Muscle of back (tissue), 11 donors: ENCODE measurements around the gene TTLL6. TPM values are rescaled to one million over a fixed set of nuclear protein-coding genes. Genes with fewer than 3 reads are reported as not detected.
"Not testable (repeated sequence)": the region's sequence is repeated elsewhere in the genome, so short reads cannot be mapped to it uniquely, and the experiment has no call there.

Source experiments
- DNase-seq, 3 donors: peaks; one replicate each; pipeline versions ENCODE4 v3.0.0 to v3.0.0-alpha.2; 2013
- polyA plus RNA-seq, 10 donors: library from polyadenylated mRNA; unstranded; fragments of 120-200 nt; gene quantifications; one replicate each; pipeline ENCODE4 v1.2.1, GENCODE V29; 2013; ENCODE audit not compliant: insufficient read length in 10 of 10

Gene TTLL6
- polyA plus RNA-seq, 10 donors, result 0.22 TPM; not detected in 9

DNA sequence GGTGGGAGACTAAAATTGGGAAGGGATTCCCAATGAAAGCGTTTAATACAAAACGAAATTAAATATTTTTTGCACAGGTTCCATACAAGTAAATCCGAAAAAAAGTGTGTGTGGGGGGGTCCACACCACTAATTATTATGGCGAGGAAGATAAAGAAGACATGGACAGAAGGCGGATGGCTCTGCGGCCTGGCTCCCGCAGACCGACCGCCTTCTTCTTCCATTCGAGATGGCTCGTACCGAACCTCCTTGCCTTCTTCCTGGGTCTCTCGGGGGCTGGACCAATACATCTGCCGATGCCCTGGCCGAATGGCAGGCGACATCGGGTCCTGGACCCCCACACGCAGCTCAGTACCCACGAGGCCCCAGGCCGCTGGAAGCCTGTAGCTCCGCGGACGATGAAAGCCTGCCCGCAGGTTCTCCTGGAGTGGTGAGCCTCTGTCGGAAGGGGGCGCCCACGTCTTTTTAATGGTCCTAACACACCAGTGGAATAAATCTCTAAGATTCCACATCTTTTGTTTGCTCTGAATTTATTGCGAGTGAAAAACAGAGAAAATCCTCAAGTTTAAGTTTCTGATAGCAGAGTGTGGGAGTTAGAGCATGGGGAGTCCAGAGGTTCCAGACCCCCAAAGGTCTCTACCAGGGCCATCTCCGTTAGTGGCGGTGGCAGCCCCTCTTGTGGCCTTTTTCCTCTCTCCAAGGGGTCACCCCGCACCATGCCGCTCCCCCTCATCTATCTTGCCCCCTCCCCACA lies 92.6 kb downstream of the TTLL6 start:
- DNase-seq, result peak; percentile 70 to 86 (median 76)

DNA sequence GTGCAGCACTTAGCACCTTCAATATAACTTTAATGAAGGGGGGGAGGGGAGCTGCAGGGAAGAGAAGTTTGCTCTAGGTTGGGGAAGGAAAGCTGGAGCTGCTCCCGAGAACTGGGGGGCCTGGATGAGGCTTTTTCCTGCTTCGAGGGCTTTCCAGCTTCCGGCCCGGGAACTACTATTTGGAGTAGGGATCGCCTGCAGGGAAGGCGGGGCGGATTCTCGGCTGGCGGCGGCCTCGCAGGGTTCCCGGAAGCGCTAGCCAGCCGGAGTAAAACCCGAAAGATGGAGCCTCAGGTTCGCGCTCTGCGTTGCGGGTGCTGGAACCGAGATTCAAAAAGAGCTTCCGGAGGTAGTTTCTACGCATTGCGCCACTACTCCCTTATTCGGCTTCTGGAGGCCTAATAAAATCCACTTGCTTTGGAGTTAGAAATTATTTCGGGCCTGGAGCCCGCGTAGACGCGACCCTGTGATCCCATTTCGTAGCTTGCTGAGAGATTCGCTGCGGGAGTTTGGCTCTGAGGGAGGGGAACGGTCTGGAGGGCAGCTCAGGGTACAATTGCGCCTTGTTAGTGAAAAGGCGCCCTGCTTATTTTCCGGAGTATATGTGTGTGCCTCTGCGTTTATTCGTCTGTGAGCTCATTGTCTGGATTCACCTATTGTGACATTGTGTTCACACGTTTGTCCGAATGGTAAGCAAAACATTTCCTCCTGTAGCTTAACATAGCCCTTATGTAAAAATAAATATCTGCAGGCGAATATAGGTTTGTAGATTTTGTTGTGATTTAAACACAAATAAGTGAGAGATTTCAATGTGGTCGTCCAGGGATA lies 93.4 kb downstream of the TTLL6 start:
- DNase-seq, result no peak

DNA sequence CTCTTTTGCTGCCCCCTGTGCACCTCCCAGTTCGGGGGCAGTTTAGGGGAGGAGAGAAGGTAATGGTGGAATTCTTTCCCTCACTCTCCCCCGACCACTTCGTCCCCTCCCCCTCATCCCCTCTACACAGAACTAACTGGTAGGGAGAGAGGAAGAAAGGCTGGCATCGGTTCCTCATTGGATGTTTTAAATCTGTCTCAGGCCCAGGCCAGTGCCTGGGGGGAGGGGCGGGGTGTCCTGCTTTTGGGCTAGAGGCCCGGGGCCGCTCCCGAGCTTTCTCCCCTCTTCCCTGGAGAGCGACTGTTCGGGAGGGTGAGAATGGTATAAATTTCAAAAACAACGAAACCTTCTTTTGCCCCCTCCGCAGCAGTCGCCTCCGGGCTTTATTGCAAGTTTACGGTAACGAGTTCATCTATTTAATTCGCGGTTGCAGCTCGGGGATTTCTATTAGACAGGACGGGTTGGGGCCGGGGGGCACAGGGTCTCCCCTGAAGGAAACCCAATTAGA lies 94.1 kb downstream of the TTLL6 start, which contains the start of gene PRAC2:
Gene PRAC2, plus strand, starts transcription at position 271 of the 508 bp plus-strand sequence. CDS start 1,226 bp downstream, outside the sequence.
- no peak for DNase-seq

- DNase-seq, result no peak
Observed at GRCh38 chr17:48722201-48722907, 94.7 kb downstream of the TTLL6 start, which contains the start of gene PRAC1. TSS of gene PRAC1 (minus strand) at chr17:48722518. CDS start at chr17:48722392, 126 bp downstream.

- no peak for DNase-seq
Observed at GRCh38 chr17:48721009-48721402, 96.0 kb downstream of the TTLL6 start.

GRCh38 chr17:48720266-48721008 lies 96.6 kb downstream of the TTLL6 start:
- DNase-seq, result no peak

- DNase-seq, result no peak
Observed at GRCh38 chr17:48719642-48720265, 97.3 kb downstream of the TTLL6 start.

- DNase-seq, result peak in 1 of 3 donors; percentile 74
Observed at GRCh38 chr17:48718761-48719641, 98.0 kb downstream of the TTLL6 start.

- peak in 2 of 3 donors; percentile 17 to 82 for DNase-seq
Observed at GRCh38 chr17:48718227-48718760, 98.7 kb downstream of the TTLL6 start.

- DNase-seq, result peak in 1 of 3 donors; percentile 50
Observed at GRCh38 chr17:48717367-48718226, 99.4 kb downstream of the TTLL6 start.

DNA sequence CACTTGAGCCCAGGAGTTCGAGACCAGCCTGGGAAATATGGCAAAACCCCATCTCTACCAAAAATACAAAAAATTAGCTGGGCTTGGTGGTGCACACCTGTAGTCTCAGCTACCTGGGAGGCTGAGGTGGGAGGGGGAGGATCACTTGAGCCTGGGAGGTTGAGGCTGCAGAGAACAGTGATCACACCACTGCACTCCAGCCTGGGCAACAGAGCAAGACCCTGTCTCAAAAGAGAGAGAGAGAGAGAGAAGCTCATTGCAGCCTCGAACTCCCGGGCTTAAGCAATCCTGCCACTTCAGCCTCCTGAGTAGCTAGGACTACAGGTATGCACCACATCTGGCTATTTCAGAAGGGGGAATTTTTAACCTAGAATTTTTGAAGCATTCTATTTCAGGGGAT lies 100.5 kb downstream of the TTLL6 start:
- DNase-seq, result not testable (repeated sequence)

DNA sequence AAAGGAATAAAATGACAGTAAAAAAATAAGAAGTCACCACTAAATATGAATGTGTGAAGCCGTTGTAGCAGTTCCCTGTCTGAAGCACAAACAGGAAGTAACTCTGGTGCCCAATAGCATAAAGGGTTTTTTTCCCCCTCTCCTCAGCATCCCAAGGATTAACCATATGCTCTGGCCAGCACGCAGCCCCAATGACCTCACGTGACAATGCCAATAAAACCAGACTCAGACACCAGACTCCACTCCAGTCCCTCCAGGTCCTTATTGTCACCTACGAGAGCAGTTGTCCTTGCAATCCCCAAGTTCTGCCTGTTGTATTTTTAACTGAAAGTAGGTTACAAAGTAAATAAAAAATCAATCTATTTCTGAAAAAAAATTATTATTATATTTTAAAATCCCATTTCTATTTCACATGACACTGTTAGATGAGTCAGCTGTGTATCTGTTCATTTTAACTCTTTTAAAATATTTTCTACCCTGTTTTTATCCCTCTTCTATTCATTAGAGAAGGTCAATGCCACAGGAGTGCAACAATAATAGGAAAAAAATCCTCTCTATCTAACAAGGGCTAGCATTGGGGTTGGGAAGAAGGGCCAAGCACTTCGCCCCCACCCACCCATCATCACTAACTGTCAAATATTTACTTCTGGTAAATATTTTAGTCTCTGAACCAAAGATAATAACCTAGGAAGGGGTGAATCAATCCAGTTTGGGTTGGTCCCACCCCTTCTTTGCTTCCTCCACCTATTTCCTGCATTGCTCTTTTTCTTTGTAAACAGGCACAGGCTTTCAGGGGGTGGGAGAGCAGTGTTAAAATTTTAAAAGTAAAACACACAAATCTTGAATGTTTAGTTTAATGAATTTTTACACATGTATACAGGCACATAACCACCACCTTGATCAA lies 101.3 kb downstream of the TTLL6 start:
- DNase-seq, result no peak

Other genes starting within 250 kb of the TTLL6 start
- 10 to 100 TPM in 2 of 10 donors, 1 to 10 TPM in 8; 1.1 to 10.7 (median 6.1) TPM for gene HOXB4, start 238.9 kb downstream of the TTLL6 start, polyA plus RNA-seq
- 10 to 100 TPM; 10.4 to 39.0 (median 24.4) TPM for gene HOXB3, start 227.0 kb downstream of the TTLL6 start, polyA plus RNA-seq
- 1 to 10 TPM in 8 of 10 donors, under 1 TPM in 2; 0.60 to 7.2 (median 3.0) TPM for gene HOXB5, start 223.4 kb downstream of the TTLL6 start, polyA plus RNA-seq
- 1 to 10 TPM; 1.6 to 7.2 (median 2.8) TPM for gene HOXB6, start 212.2 kb downstream of the TTLL6 start, polyA plus RNA-seq
- gene HOXB7, start 206.2 kb downstream of the TTLL6 start, polyA plus RNA-seq, result 10 to 100 TPM in 1 of 10 donors, 1 to 10 TPM in 9; 3.9 to 10.1 (median 6.8) TPM
- gene HOXB8, start 201.9 kb downstream of the TTLL6 start, polyA plus RNA-seq, result 1 to 10 TPM in 3 of 10 donors, under 1 TPM in 7; 0.29 to 2.9 (median 0.70) TPM
- gene HOXB9, start 190.9 kb downstream of the TTLL6 start, polyA plus RNA-seq, result 1 to 10 TPM in 1 of 10 donors, under 1 TPM in 9; 0.09 to 1.3 (median 0.43) TPM
- gene PRAC1, start 94.7 kb downstream of the TTLL6 start, polyA plus RNA-seq, result not detected
- gene PRAC2, start 94.0 kb downstream of the TTLL6 start, polyA plus RNA-seq, result not detected
- under 1 TPM in 1 of 10 donors, not detected in 9; 0.04 TPM for gene HOXB13, start 88.5 kb downstream of the TTLL6 start, polyA plus RNA-seq
- gene CALCOCO2, start 13.8 kb upstream of the TTLL6 start, polyA plus RNA-seq, result 10 to 100 TPM; 41.0 to 57.4 (median 50.7) TPM
- 100 to 1,000 TPM; 110 to 146 (median 128) TPM for gene ATP5MC1, start 75.6 kb upstream of the TTLL6 start, polyA plus RNA-seq
- gene UBE2Z, start 91.2 kb upstream of the TTLL6 start, polyA plus RNA-seq, result 10 to 100 TPM; 55.4 to 68.9 (median 59.9) TPM
- gene SNF8, start 127.6 kb upstream of the TTLL6 start, polyA plus RNA-seq, result 10 to 100 TPM; 59.5 to 78.6 (median 65.4) TPM
- gene GIP, start 151.4 kb upstream of the TTLL6 start, polyA plus RNA-seq, result under 1 TPM in 1 of 10 donors, not detected in 9; 0.35 TPM
- 10 to 100 TPM in 8 of 10 donors, 1 to 10 TPM in 2; 5.2 to 17.7 (median 12.3) TPM for gene IGF2BP1, start 180.2 kb upstream of the TTLL6 start, polyA plus RNA-seq